Prostate gland (tissue), 2 donors: ENCODE measurements around the gene OSMR. TPM values are rescaled to one million over a fixed set of nuclear protein-coding genes. Genes with fewer than 3 reads are reported as not detected.

ENCODE experiments used
- DNase-seq: peaks from one replicate; pipeline ENCODE4 v3.0.0-alpha.2; 2019; ENCODE audit warnings: low spot score
- H3K27ac ChIP-seq, 2 donors: fragments of 200-600 bp; sonication (generic); 2 replicates each; pipeline ENCODE4 v1.5.1; 2017 to 2019
- H3K27me3 ChIP-seq: fragments of 200-600 bp; sonication (generic); replicated peaks from 2 replicates; pipeline ENCODE4 v1.5.1; 2019; ENCODE audit not compliant: insufficient read depth
- H3K36me3 ChIP-seq, 2 donors: fragments of 200-600 bp; sonication (generic); 1 replicate in 1 of 2; 2 replicates in 1 of 2; pipeline versions ENCODE4 v1.5.1 to v1.8.1; 2017 to 2019
- H3K4me1 ChIP-seq: fragments of 200-600 bp; sonication (generic); replicated peaks from 2 replicates; pipeline ENCODE4 v1.5.1; 2019
- H3K4me3 ChIP-seq, 2 donors: fragments of 200-600 bp; sonication (generic); 2 replicates each; pipeline ENCODE4 v1.5.1; 2017 to 2019
- H3K9me3 ChIP-seq: fragments of 200-600 bp; sonication (generic); 2 replicates; pipeline ENCODE4 v1.5.1; 2017
- CTCF ChIP-seq, 4 experiments: fragments of 200-600 bp in 2 of 4; fragments of 450-650 bp in 2 of 4; sonication (generic) in 2 of 4; IDR thresholded peaks; 1 replicate in 3 of 4; 2 replicates in 1 of 4; pipeline ENCODE4 v1.5.1; 2016 to 2019; ENCODE audit warnings: antibody characterized with exemption in 4 of 4, mild to moderate bottlenecking in 2 of 4, moderate library complexity in 2 of 4
- POLR2A ChIP-seq: fragments of 450-650 bp; IDR thresholded peaks from one replicate; pipeline ENCODE4 v1.6.1; 2016; ENCODE audit warnings: antibody characterized with exemption, mild to moderate bottlenecking
- POLR2AphosphoS5 ChIP-seq: sonication (generic); formaldehyde crosslinking; IDR thresholded peaks from one replicate; pipeline ENCODE4 v1.6.1; 2017; ENCODE audit warnings: antibody characterized with exemption
- WGBS: methylation state at CpG from one replicate; pipeline ENCODE4 v1.1.5; 2018; 5-methylcytosine and 5-hydroxymethylcytosine counted together
- intact Hi-C: fragments of 100-400 bp; cut with DNase I; formaldehyde crosslinking; loops from one replicate; pipeline ENCODE4 v1.14.2; 2022
- total RNA-seq, 2 donors: library from RNA; depleted of rRNA; stranded (reverse); fragments of >200 nt; gene quantifications; one replicate each; pipeline ENCODE4 v1.1.0, GENCODE V29; 2016

OSMR gene
- total RNA-seq, 2 donors from 2014 or later = 14.3 to 21.6 TPM

- intact Hi-C loops = no loop called here
- 86% methylated on average over 5 of the region's 5 CpGs for WGBS
Measured at GRCh38 chr5:38874948-38875456, 29.2 kb downstream of the OSMR start.

GRCh38 chr5:38878391-38879077 lies 32.7 kb downstream of the OSMR start:
- H3K4me1 ChIP-seq = no peaks in the 10 kb centered on the region
- no peak overlapping the region for H3K4me3 ChIP-seq
- WGBS = 95% methylated on average over 5 of the region's 5 CpGs
- DNase-seq = no peak
- H3K27me3 ChIP-seq = no peaks in the 10 kb centered on the region
- intact Hi-C loops = no loop called here
- no peak overlapping the region for H3K27ac ChIP-seq
- no peak for TF ChIP-seq CTCF (IDR thresholded peaks at IDR 0.05)
- no peak for TF ChIP-seq POLR2AphosphoS5
- TF ChIP-seq POLR2A = no peak
- no peaks in the 10 kb centered on the region for H3K36me3 ChIP-seq
- H3K9me3 ChIP-seq = no peaks in the 10 kb centered on the region

More at GRCh38 chr5:38874948-38875456, 29.2 kb downstream of the OSMR start:
- no peak overlapping the region for H3K27ac ChIP-seq
- H3K4me1 ChIP-seq = no peaks in the 10 kb centered on the region
- no peak overlapping the region for H3K4me3 ChIP-seq
- no peaks in the 10 kb centered on the region for H3K27me3 ChIP-seq
- TF ChIP-seq CTCF (IDR thresholded peaks at IDR 0.05) (no peak), POLR2A (no peak), POLR2AphosphoS5 (no peak)
- DNase-seq = no peak
- no peaks in the 10 kb centered on the region for H3K9me3 ChIP-seq
- no peaks in the 10 kb centered on the region for H3K36me3 ChIP-seq

GRCh38 chr5:38879078-38879460 lies 33.3 kb downstream of the OSMR start:
- Histone ChIP-seq H3K4me1 (no peaks in the 10 kb centered on the region), H3K27me3 (no peaks in the 10 kb centered on the region), H3K9me3 (no peaks in the 10 kb centered on the region), H3K36me3 (no peaks in the 10 kb centered on the region), H3K27ac (no peak overlapping the region), H3K4me3 (no peak overlapping the region)
- WGBS = 98% methylated on average over 7 of the region's 7 CpGs
- DNase-seq = no peak
- TF ChIP-seq POLR2AphosphoS5 (no peak), CTCF (IDR thresholded peaks at IDR 0.05) (no peak)
- intact Hi-C loops = no loop called here

GRCh38 chr5:38883842-38884241 lies 38.0 kb downstream of the OSMR start:
- no peak overlapping the region for H3K27ac ChIP-seq
- WGBS = 48% methylated on average over 3 of the region's 3 CpGs
- intact Hi-C loops = no loop called here
- no peaks in the 10 kb centered on the region for H3K27me3 ChIP-seq
- H3K36me3 ChIP-seq = peaks cover 0 to 7% of the 10 kb centered on the region in 2 donors
- no peak for DNase-seq
- H3K9me3 ChIP-seq = no peaks in the 10 kb centered on the region
- TF ChIP-seq POLR2AphosphoS5 (no peak), CTCF (IDR thresholded peaks at IDR 0.05) (no peak), POLR2A (no peak)
- H3K4me1 ChIP-seq = no peaks in the 10 kb centered on the region
- H3K4me3 ChIP-seq = no peak overlapping the region

- Histone ChIP-seq H3K27me3 (no peaks in the 10 kb centered on the region), H3K4me1 (no peaks in the 10 kb centered on the region), H3K9me3 (no peaks in the 10 kb centered on the region), H3K4me3 (no peak overlapping the region), H3K36me3 (peaks cover 0 to 7% of the 10 kb centered on the region in 2 donors), H3K27ac (no peak overlapping the region)
- no peak for DNase-seq
- intact Hi-C loops = no loop called here
- WGBS = 91% methylated on average over 3 of the region's 3 CpGs
- no peak for TF ChIP-seq POLR2AphosphoS5
- no peak for TF ChIP-seq CTCF (IDR thresholded peaks at IDR 0.05)
- TF ChIP-seq POLR2A = no peak
Measured at GRCh38 chr5:38885208-38885607, 39.4 kb downstream of the OSMR start.
